HEK293 (cell line): Measurements from ENCODE around the gene PPP2R2B.

Experiments used
- CTCF ChIA-PET: fragments of 350-600 bp; formaldehyde crosslinking; extraction: SDS; loops from one replicate; lab custom pipeline; 2021; ENCODE audit warnings: antibody characterized with exemption; lab: Yijun Ruan, JAX
- POLR2A ChIA-PET: fragments of 300-600 bp; formaldehyde crosslinking; extraction: SDS; loops from one replicate; lab custom pipeline; 2020; ENCODE audit warnings: antibody characterized with exemption, inconsistent platforms; lab: Yijun Ruan, JAX
- H3K27ac ChIP-seq: fragments of 200-500 bp; sonication (Bioruptor generic); 2 replicates; pipeline ENCODE4 v1.5.1; 2014; ENCODE audit warnings: low read depth, low read length, control low read depth, inconsistent platforms; ENCODE audit errors: extremely low read depth
- H3K36me3 ChIP-seq, 2 experiments: fragments of 200-500 bp in 1 of 2; sonication (Bioruptor generic) in 1 of 2; 1 replicate in 1 of 2; 2 replicates in 1 of 2; pipeline ENCODE4 v1.5.1; 2014 to 2017; ENCODE audit warnings: inconsistent platforms in 2 of 2, low read length in 2 of 2; ENCODE audit not compliant: control insufficient read depth in 2 of 2, insufficient read depth in 1 of 2
- H3K4me1 ChIP-seq: fragments of 200-500 bp; sonication (Bioruptor generic); 2 replicates; pipeline ENCODE4 v1.5.1; 2014; ENCODE audit warnings: mild to moderate bottlenecking, low read length, inconsistent platforms; ENCODE audit not compliant: control insufficient read depth, insufficient read depth
- H3K4me3 ChIP-seq: 2 replicates; pipeline ENCODE4 v1.5.1; 2011; ENCODE audit warnings: low read depth, mild to moderate bottlenecking, control low read depth, low read length, moderate library complexity
- H3K9me3 ChIP-seq: fragments of 200-500 bp; sonication (Bioruptor generic); 2 replicates; pipeline ENCODE4 v1.5.1; 2014; ENCODE audit warnings: low read depth, low read length, inconsistent platforms; ENCODE audit not compliant: control insufficient read depth, insufficient read depth
- BCL11B ChIP-seq: fragments of 450-650 bp; formaldehyde crosslinking; IDR thresholded peaks from 2 replicates; pipeline ENCODE4 v1.5.1; 2016; ENCODE audit warnings: low read depth, missing biosample characterization, missing genetic modification characterization
- FEZF1 ChIP-seq: fragments of 450-650 bp; formaldehyde crosslinking; IDR thresholded peaks from 2 replicates; pipeline ENCODE4 v1.5.1; 2016; ENCODE audit warnings: missing biosample characterization, missing genetic modification characterization
- GLI4 ChIP-seq: fragments of 450-650 bp; formaldehyde crosslinking; IDR thresholded peaks from 2 replicates; pipeline ENCODE4 v1.5.1; 2016; ENCODE audit warnings: missing biosample characterization, missing genetic modification characterization
- MYNN ChIP-seq: fragments of 450-650 bp; formaldehyde crosslinking; IDR thresholded peaks from 2 replicates; pipeline ENCODE4 v1.5.1; 2016; ENCODE audit warnings: missing biosample characterization, missing genetic modification characterization, borderline replicate concordance
- PRDM1 ChIP-seq: fragments of 450-650 bp; formaldehyde crosslinking; IDR thresholded peaks from 2 replicates; pipeline ENCODE4; 2016; ENCODE audit warnings: missing biosample characterization, missing genetic modification characterization
- WT1 ChIP-seq: fragments of 450-650 bp; formaldehyde crosslinking; IDR thresholded peaks from 2 replicates; pipeline ENCODE4 v1.5.1; 2016; ENCODE audit warnings: missing biosample characterization, missing genetic modification characterization
- ZBTB48 ChIP-seq: fragments of 450-650 bp; formaldehyde crosslinking; IDR thresholded peaks from 2 replicates; pipeline ENCODE4 v1.5.1; 2016; ENCODE audit warnings: missing biosample characterization, missing genetic modification characterization
- ZNF133 ChIP-seq: fragments of 450-650 bp; formaldehyde crosslinking; IDR thresholded peaks from 2 replicates; pipeline ENCODE4 v1.5.1; 2016; ENCODE audit warnings: missing biosample characterization, missing genetic modification characterization
- ZNF138 ChIP-seq: fragments of 450-650 bp; formaldehyde crosslinking; IDR thresholded peaks from 2 replicates; pipeline ENCODE4 v1.5.1; 2016; ENCODE audit warnings: missing biosample characterization, missing genetic modification characterization, borderline replicate concordance
- ZNF148 ChIP-seq: fragments of 450-650 bp; formaldehyde crosslinking; IDR thresholded peaks from 2 replicates; pipeline ENCODE4 v1.5.0; 2017; ENCODE audit warnings: missing biosample characterization, missing genetic modification characterization, borderline replicate concordance
- ZNF23 ChIP-seq: fragments of 450-650 bp; formaldehyde crosslinking; IDR thresholded peaks from 2 replicates; pipeline ENCODE4 v1.5.1; 2016; ENCODE audit warnings: missing biosample characterization, missing genetic modification characterization, borderline replicate concordance
- ZNF529 ChIP-seq: fragments of 450-650 bp; formaldehyde crosslinking; IDR thresholded peaks from 2 replicates; pipeline ENCODE4 v1.5.1; 2017; ENCODE audit warnings: missing genetic modification characterization, missing biosample characterization; ENCODE audit not compliant: insufficient replicate concordance
- ZNF585B ChIP-seq: fragments of 450-650 bp; formaldehyde crosslinking; IDR thresholded peaks from 2 replicates; pipeline ENCODE4 v1.5.1; 2016; ENCODE audit warnings: missing biosample characterization, missing genetic modification characterization
- ZNF629 ChIP-seq: fragments of 450-650 bp; formaldehyde crosslinking; IDR thresholded peaks from 2 replicates; pipeline ENCODE4 v1.5.1; 2017; ENCODE audit warnings: missing biosample characterization, missing genetic modification characterization
- ZNF664 ChIP-seq: fragments of 450-650 bp; formaldehyde crosslinking; IDR thresholded peaks from 2 replicates; pipeline ENCODE4 v1.5.1; 2016; ENCODE audit warnings: missing biosample characterization, missing genetic modification characterization
- ZNF677 ChIP-seq: fragments of 450-650 bp; IDR thresholded peaks from 2 replicates; pipeline ENCODE4 v1.5.0; 2018; ENCODE audit warnings: missing biosample characterization, mild to moderate bottlenecking, missing genetic modification characterization, moderate library complexity
- ZNF701 ChIP-seq: fragments of 450-650 bp; formaldehyde crosslinking; IDR thresholded peaks from 2 replicates; pipeline ENCODE4 v1.5.1; 2016; ENCODE audit warnings: missing biosample characterization, missing genetic modification characterization
- ZNF76 ChIP-seq: fragments of 450-650 bp; formaldehyde crosslinking; IDR thresholded peaks from 2 replicates; pipeline ENCODE4; 2016; ENCODE audit warnings: low read depth, missing biosample characterization, missing genetic modification characterization, borderline replicate concordance
- ZNF785 ChIP-seq: fragments of 450-650 bp; formaldehyde crosslinking; IDR thresholded peaks from 2 replicates; pipeline ENCODE4 v1.5.1; 2016; ENCODE audit warnings: missing biosample characterization, missing genetic modification characterization
- ZSCAN16 ChIP-seq: fragments of 450-650 bp; formaldehyde crosslinking; IDR thresholded peaks from 2 replicates; pipeline ENCODE4 v1.5.1; 2016; ENCODE audit warnings: missing biosample characterization, missing genetic modification characterization
- ZSCAN23 ChIP-seq: fragments of 450-650 bp; formaldehyde crosslinking; IDR thresholded peaks from 2 replicates; pipeline ENCODE4 v1.5.1; 2016; ENCODE audit warnings: missing biosample characterization, missing genetic modification characterization
- ZSCAN30 ChIP-seq: fragments of 450-650 bp; IDR thresholded peaks from 2 replicates; pipeline ENCODE4 v1.5.1; 2018; ENCODE audit warnings: missing biosample characterization, mild to moderate bottlenecking, missing genetic modification characterization, moderate library complexity
- TF ChIP-seq, protein P1 (sequence below): fragments of 450-650 bp; IDR thresholded peaks from 2 replicates; pipeline ENCODE4 v1.5.1; 2018; ENCODE audit warnings: missing biosample characterization, missing genetic modification characterization
- TF ChIP-seq, protein P2 (sequence below): fragments of 450-650 bp; formaldehyde crosslinking; IDR thresholded peaks from 2 replicates; pipeline ENCODE4 v1.5.1; 2016; ENCODE audit warnings: missing biosample characterization, missing genetic modification characterization, borderline replicate concordance
- TF ChIP-seq, protein P3 (sequence below): fragments of 450-650 bp; formaldehyde crosslinking; IDR thresholded peaks from 2 replicates; pipeline ENCODE4 v1.5.1; 2016; ENCODE audit warnings: missing biosample characterization, missing genetic modification characterization
- TF ChIP-seq, protein P4 (sequence below): fragments of 450-650 bp; IDR thresholded peaks from 2 replicates; pipeline ENCODE4 v1.5.1; 2018; ENCODE audit warnings: missing biosample characterization, mild to moderate bottlenecking, missing genetic modification characterization

PPP2R2B gene

DNA sequence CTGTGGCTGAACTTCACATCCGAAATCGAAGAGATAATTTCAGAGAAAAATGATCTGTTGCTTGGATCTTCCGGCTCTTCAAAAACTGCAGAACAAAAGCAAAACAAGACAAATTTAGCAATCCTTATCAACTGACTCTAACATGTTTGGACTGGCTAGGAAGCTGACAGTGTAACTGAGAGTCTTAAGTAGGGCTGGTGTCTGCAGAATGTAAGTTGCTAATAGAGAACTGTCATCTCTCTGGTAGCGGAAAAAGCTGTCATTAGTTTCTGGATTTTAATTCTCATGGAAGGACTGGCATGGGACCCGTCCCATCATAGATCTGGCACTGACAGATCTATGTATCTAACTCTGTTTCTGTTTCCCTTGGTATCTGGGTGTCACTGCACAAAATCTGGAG, 278.2 kb downstream of the PPP2R2B start (continued):
- TF ChIP-seq ZNF148 (tag by site-specific recombination), result no peak
- TF ChIP-seq ZSCAN23 (tag by site-specific recombination), result no peak
- no peak for TF ChIP-seq ZBTB48 (tag by site-specific recombination)

DNA sequence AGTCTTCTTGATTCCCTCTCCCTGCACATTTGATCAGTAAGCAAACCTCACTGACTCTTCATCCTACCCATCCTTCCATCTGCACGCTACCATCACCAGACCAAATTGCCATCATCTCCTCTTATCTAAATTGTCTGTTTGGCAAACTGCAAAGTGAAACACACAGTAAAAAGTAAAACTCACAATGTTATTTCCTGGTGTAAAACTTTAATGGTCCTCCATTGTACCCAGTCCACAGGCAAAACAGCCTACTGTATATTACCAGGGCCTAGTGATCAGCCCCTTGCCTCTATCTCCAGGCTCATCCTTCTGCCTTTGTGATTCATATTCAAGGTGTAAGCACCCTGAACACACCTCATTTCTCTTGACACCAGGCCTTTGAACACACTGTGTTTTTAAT, 279.3 kb downstream of the PPP2R2B start:
- Histone ChIP-seq H3K36me3 (no peaks in the 10 kb centered on the region), H3K9me3 (no peaks in the 10 kb centered on the region), H3K4me3 (no peak overlapping the region), H3K27ac (no peak overlapping the region), H3K4me1 (no peaks in the 10 kb centered on the region)
- POLR2A ChIA-PET, result no interaction called here
- CTCF ChIA-PET, result interaction anchor here (0.8 kb wide), 1 partner anchor 66 kb away, joined by 3 read pairs; no protein-coding TSS in a partner anchor
- no peak for TF ChIP-seq FEZF1 (tag by site-specific recombination)
- no peak for TF ChIP-seq ZSCAN16 (tag by site-specific recombination)
- no peak for TF ChIP-seq ZNF677
- TF ChIP-seq ZNF138 (tag by site-specific recombination), result no peak
- TF ChIP-seq, protein P1, sequence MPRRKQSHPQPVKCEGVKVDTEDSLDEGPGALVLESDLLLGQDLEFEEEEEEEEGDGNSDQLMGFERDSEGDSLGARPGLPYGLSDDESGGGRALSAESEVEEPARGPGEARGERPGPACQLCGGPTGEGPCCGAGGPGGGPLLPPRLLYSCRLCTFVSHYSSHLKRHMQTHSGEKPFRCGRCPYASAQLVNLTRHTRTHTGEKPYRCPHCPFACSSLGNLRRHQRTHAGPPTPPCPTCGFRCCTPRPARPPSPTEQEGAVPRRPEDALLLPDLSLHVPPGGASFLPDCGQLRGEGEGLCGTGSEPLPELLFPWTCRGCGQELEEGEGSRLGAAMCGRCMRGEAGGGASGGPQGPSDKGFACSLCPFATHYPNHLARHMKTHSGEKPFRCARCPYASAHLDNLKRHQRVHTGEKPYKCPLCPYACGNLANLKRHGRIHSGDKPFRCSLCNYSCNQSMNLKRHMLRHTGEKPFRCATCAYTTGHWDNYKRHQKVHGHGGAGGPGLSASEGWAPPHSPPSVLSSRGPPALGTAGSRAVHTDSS (tag by site-specific recombination), result no peak
- TF ChIP-seq ZNF785 (tag by site-specific recombination), result no peak
- TF ChIP-seq ZNF701, result no peak
- no peak for TF ChIP-seq WT1 (tag by site-specific recombination)
- no peak for TF ChIP-seq ZNF664 (tag by site-specific recombination)
- no peak for TF ChIP-seq ZSCAN30 (tag by site-specific recombination)
- no peak for TF ChIP-seq ZNF585B (tag by site-specific recombination)
- no peak for TF ChIP-seq GLI4
- no peak for TF ChIP-seq MYNN
- no peak for TF ChIP-seq ZNF529
- TF ChIP-seq, protein P2, sequence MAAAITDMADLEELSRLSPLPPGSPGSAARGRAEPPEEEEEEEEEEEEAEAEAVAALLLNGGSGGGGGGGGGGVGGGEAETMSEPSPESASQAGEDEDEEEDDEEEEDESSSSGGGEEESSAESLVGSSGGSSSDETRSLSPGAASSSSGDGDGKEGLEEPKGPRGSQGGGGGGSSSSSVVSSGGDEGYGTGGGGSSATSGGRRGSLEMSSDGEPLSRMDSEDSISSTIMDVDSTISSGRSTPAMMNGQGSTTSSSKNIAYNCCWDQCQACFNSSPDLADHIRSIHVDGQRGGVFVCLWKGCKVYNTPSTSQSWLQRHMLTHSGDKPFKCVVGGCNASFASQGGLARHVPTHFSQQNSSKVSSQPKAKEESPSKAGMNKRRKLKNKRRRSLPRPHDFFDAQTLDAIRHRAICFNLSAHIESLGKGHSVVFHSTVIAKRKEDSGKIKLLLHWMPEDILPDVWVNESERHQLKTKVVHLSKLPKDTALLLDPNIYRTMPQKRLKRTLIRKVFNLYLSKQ (tag by site-specific recombination), result no peak
- no peak for TF ChIP-seq ZNF76 (tag by site-specific recombination)
- TF ChIP-seq BCL11B (tag by site-specific recombination), result no peak

GRCh38 chr5:146595088-146595487, 283.5 kb downstream of the PPP2R2B start:
- no peaks in the 10 kb centered on the region for H3K36me3 ChIP-seq
- CTCF ChIA-PET, result interaction anchor here (1.3 kb wide), 1 partner anchor 28 kb away, joined by 3 read pairs; no protein-coding TSS in a partner anchor
- POLR2A ChIA-PET, result no interaction called here
- no peaks in the 10 kb centered on the region for H3K9me3 ChIP-seq
- H3K4me3 ChIP-seq, result no peak overlapping the region
- H3K4me1 ChIP-seq, result no peaks in the 10 kb centered on the region
- no peak overlapping the region for H3K27ac ChIP-seq
- TF ChIP-seq ZNF23 (tag by site-specific recombination) (no peak), ZNF629 (tag by site-specific recombination) (no peak), PRDM1 (tag by site-specific recombination) (no peak), ZNF133 (tag by site-specific recombination) (no peak)
- TF ChIP-seq, protein P3, sequence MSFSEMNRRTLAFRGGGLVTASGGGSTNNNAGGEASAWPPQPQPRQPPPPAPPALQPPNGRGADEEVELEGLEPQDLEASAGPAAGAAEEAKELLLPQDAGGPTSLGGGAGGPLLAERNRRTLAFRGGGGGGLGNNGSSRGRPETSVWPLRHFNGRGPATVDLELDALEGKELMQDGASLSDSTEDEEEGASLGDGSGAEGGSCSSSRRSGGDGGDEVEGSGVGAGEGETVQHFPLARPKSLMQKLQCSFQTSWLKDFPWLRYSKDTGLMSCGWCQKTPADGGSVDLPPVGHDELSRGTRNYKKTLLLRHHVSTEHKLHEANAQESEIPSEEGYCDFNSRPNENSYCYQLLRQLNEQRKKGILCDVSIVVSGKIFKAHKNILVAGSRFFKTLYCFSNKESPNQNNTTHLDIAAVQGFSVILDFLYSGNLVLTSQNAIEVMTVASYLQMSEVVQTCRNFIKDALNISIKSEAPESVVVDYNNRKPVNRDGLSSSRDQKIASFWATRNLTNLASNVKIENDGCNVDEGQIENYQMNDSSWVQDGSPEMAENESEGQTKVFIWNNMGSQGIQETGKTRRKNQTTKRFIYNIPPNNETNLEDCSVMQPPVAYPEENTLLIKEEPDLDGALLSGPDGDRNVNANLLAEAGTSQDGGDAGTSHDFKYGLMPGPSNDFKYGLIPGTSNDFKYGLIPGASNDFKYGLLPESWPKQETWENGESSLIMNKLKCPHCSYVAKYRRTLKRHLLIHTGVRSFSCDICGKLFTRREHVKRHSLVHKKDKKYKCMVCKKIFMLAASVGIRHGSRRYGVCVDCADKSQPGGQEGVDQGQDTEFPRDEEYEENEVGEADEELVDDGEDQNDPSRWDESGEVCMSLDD, result no peak
- TF ChIP-seq, protein P4, sequence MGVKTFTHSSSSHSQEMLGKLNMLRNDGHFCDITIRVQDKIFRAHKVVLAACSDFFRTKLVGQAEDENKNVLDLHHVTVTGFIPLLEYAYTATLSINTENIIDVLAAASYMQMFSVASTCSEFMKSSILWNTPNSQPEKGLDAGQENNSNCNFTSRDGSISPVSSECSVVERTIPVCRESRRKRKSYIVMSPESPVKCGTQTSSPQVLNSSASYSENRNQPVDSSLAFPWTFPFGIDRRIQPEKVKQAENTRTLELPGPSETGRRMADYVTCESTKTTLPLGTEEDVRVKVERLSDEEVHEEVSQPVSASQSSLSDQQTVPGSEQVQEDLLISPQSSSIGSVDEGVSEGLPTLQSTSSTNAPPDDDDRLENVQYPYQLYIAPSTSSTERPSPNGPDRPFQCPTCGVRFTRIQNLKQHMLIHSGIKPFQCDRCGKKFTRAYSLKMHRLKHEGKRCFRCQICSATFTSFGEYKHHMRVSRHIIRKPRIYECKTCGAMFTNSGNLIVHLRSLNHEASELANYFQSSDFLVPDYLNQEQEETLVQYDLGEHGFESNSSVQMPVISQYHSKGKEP, result no peak
